Naive thymus-derived CD4-positive, alpha-beta T cell (primary cell): ENCODE results near the gene SPEF2. TPM values are rescaled to one million over a fixed set of nuclear protein-coding genes. Genes with fewer than 3 reads are reported as not detected.

Source experiments
- ATAC-seq: fragments of 150-1000 bp; cut with Tn5 transposase; 2 replicates; pipeline ENCODE4 v1.10.0; 2021; ENCODE audit warnings: mild to moderate bottlenecking, moderate library complexity
- CTCF ChIA-PET: fragments of 350-600 bp; sonication (Branson Sonifier 250); formaldehyde crosslinking; loops from one replicate; lab custom pipeline; 2021; ENCODE audit warnings: antibody characterized with exemption; lab: Charles Lee
- POLR2A ChIA-PET: fragments of 350-600 bp; sonication (Branson Sonifier 250); formaldehyde crosslinking; loops from one replicate; lab custom pipeline; 2021; ENCODE audit warnings: antibody characterized with exemption, inconsistent platforms; lab: Charles Lee
- DNase-seq, 9 donors: peaks; one replicate each; pipeline versions ENCODE4 v3.0.0 to v3.0.0-alpha.2; 2020 to 2022; ENCODE audit warnings: mixed read lengths in 1 of 9
- H3K27ac ChIP-seq: one replicate; pipeline ENCODE4 v1.7.0; 2013; ENCODE audit warnings: mild to moderate bottlenecking, low read depth, low read length, moderate library complexity
- H3K27me3 ChIP-seq, 2 donors: one replicate each; pipeline ENCODE4 v1.7.0; 2013; ENCODE audit warnings: low read length in 2 of 2, mild to moderate bottlenecking in 2 of 2, moderate library complexity in 2 of 2; ENCODE audit not compliant: control insufficient read depth in 2 of 2, insufficient read depth in 2 of 2
- H3K36me3 ChIP-seq, 3 experiments: 1 replicate in 2 of 3; 2 replicates in 1 of 3; pipeline ENCODE4 v1.7.0; 2013; ENCODE audit warnings: low read length in 3 of 3, mild to moderate bottlenecking in 3 of 3, moderate library complexity in 1 of 3; ENCODE audit not compliant: insufficient read depth in 3 of 3, control insufficient read depth in 2 of 3
- H3K4me1 ChIP-seq, 2 donors: one replicate each; pipeline ENCODE4 v1.7.0; 2013; ENCODE audit warnings: low read length in 2 of 2, mild to moderate bottlenecking in 2 of 2, moderate library complexity in 1 of 2; ENCODE audit not compliant: control insufficient read depth in 2 of 2, insufficient read depth in 2 of 2
- H3K4me3 ChIP-seq: 2 replicates; pipeline ENCODE4 v1.7.0; 2013; ENCODE audit warnings: mild to moderate bottlenecking, low read length
- H3K9me3 ChIP-seq, 3 experiments: 1 replicate in 2 of 3; 2 replicates in 1 of 3; pipeline ENCODE4 v1.7.0; 2013; ENCODE audit warnings: low read length in 3 of 3; ENCODE audit not compliant: control insufficient read depth in 2 of 3
- H3K27ac Mint-ChIP-seq, 9 donors: one replicate each; pipeline ENCODE4 v1.8.0; 2020 to 2022; ENCODE audit warnings: mixed read lengths in 9 of 9, mild to moderate bottlenecking in 8 of 9, moderate library complexity in 5 of 9, inconsistent platforms in 2 of 9
- H3K27me3 Mint-ChIP-seq, 5 donors: one replicate each; pipeline ENCODE4 v1.8.0; 2021 to 2022; ENCODE audit warnings: mixed read lengths in 5 of 5, mild to moderate bottlenecking in 1 of 5
- H3K36me3 Mint-ChIP-seq, 5 donors: one replicate each; pipeline ENCODE4 v1.8.0; 2020 to 2022; ENCODE audit warnings: mixed read lengths in 5 of 5, mild to moderate bottlenecking in 3 of 5, inconsistent platforms in 1 of 5
- H3K4me1 Mint-ChIP-seq, 7 donors: one replicate each; pipeline ENCODE4 v1.8.0; 2020 to 2022; ENCODE audit warnings: mixed read lengths in 7 of 7, mild to moderate bottlenecking in 3 of 7, inconsistent platforms in 1 of 7
- H3K4me3 Mint-ChIP-seq, 10 donors: one replicate each; pipeline ENCODE4 v1.8.0; 2020 to 2022; ENCODE audit warnings: mild to moderate bottlenecking in 10 of 10, mixed read lengths in 10 of 10, moderate library complexity in 6 of 10, inconsistent platforms in 2 of 10
- H3K9me3 Mint-ChIP-seq, 11 donors: one replicate each; pipeline ENCODE4 v1.8.0; 2020 to 2022; ENCODE audit warnings: mixed read lengths in 11 of 11, mild to moderate bottlenecking in 4 of 11, inconsistent platforms in 1 of 11, moderate library complexity in 1 of 11
- intact Hi-C, 2 donors: fragments of 100-400 bp; cut with micrococcal nuclease; formaldehyde crosslinking; loops; one replicate each; pipeline ENCODE4 v1.15.1; 2023
- polyA plus RNA-seq, 2 donors: library from polyadenylated mRNA; unstranded; fragments of 300-500 nt; fragmentation: Illumina TruSeq; gene quantifications; one replicate each; pipeline ENCODE4 v1.2.3, GENCODE V29; 2021
- total RNA-seq, 6 experiments: library from RNA in 5 of 6; stranded (reverse) in 5 of 6; gene quantifications; 1 replicate in 5 of 6; 2 replicates in 1 of 6; pipeline ENCODE4 v1.2.3 and lab custom pipeline; 2021 to 2026

Gene SPEF2
- total and polyA plus RNA-seq, 7 experiments from 2014 or later, result 5.5 to 13.5 (median 7.7) TPM

GRCh38 chr5:35647712-35648111 lies 30.0 kb downstream of the SPEF2 start:
- CTCF ChIA-PET, result interaction anchor here (6.9 kb wide), 1 partner anchor 278 kb away, joined by 137 read pairs; no protein-coding TSS in a partner anchor
- H3K9me3 Mint-ChIP-seq, result no peaks in the 10 kb centered on the region
- H3K27me3 Mint-ChIP-seq, result no peaks in the 10 kb centered on the region
- no peaks in the 10 kb centered on the region for H3K27me3 ChIP-seq
- peak overlapping the region in 1 of 9 donors; percentile 33 for H3K27ac Mint-ChIP-seq
- ATAC-seq, result no peak
- H3K36me3 ChIP-seq, result no peaks in the 10 kb centered on the region
- DNase-seq, result no peak
- H3K4me3 ChIP-seq, result no peak overlapping the region
- no peak overlapping the region for H3K27ac ChIP-seq
- H3K4me1 ChIP-seq, result peaks cover 0 to 6% of the 10 kb centered on the region in 2 donors
- H3K36me3 Mint-ChIP-seq, result peaks cover 5 to 33% (median 16%) of the 10 kb centered on the region in 5 donors
- no peak overlapping the region for H3K4me3 Mint-ChIP-seq
- intact Hi-C loops, result no loop called here
- H3K4me1 Mint-ChIP-seq, result peaks cover 0 to 11% (median 7%) of the 10 kb centered on the region in 7 donors
- H3K9me3 ChIP-seq, result no peaks in the 10 kb centered on the region
- POLR2A ChIA-PET, result no interaction called here

DNA sequence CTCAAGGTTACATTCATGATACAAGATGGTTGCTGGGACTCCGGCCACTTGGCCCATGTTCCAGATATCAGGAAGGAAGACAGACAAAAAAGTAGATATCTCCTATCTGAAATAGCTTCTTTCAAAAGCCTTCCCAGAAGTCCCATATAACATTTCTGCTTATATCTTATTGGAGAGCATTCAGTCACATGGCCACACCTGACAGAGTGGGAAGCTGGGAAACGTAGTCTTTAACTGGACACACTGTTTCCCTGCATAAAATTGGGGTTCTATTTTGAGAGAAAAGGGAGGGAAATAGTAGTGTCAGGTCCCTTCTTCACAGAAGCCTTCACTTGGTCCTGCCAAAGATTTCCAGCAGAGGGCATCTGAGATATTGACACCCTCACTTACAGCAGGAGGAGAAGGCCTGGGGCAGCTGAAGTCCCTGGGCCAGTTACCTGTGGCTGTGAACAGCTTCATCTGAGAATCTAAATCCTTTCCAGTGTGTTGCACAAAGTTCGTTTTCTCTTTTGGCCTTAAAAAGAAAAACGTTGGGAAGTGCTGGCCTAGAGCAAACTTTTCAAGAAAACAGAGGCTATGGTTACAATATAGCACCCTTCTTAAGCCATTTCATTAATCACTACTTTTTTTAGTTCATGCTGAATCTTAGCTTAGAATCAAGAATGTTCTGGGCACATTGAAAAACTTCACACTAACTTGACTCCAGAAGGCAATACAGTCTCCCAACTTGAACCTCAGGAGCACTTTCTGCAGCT lies 33.5 kb downstream of the SPEF2 start:
- ATAC-seq, result peak; percentile 82
- Histone ChIP-seq H3K36me3 (no peaks in the 10 kb centered on the region), H3K27ac (no peak overlapping the region), H3K27me3 (no peaks in the 10 kb centered on the region), H3K4me3 (no peak overlapping the region), H3K4me1 (peaks cover 0 to 6% of the 10 kb centered on the region in 2 donors), H3K9me3 (no peaks in the 10 kb centered on the region)
- POLR2A ChIA-PET, result interaction anchor here (0.6 to 2.9 kb wide), 12 partner anchors 14 to 275 kb away, joined by 3 to 11 read pairs (median 4); no protein-coding TSS in a partner anchor
- CTCF ChIA-PET, result interaction anchor here (0.6 to 6.9 kb wide), 29 partner anchors 8 to 1026 kb away, joined by 3 to 137 read pairs (median 4); partner anchors contain the start of gene IL7R
- Mint-ChIP-seq H3K4me1 (peaks cover 0 to 16% (median 11%) of the 10 kb centered on the region in 7 donors), H3K4me3 (no peak overlapping the region), H3K27ac (peak overlapping the region in 5 of 9 donors; percentile 2 to 74 (median 42)), H3K36me3 (peaks cover 0 to 18% (median 4%) of the 10 kb centered on the region in 5 donors), H3K9me3 (no peaks in the 10 kb centered on the region), H3K27me3 (no peaks in the 10 kb centered on the region)
- DNase-seq, result peak; percentile 10 to 71 (median 64)
- intact Hi-C loops, result loop anchor here (1.0 to 5.0 kb wide), 11 partner anchors 22 to 564 kb away; partner anchors contain the start of gene SPEF2 (in 2 of the 2)

GRCh38 chr5:35656721-35657120 lies 39.1 kb downstream of the SPEF2 start:
- no peaks in the 10 kb centered on the region for H3K36me3 ChIP-seq
- peaks cover 7 to 34% (median 19%) of the 10 kb centered on the region in 7 donors for H3K4me1 Mint-ChIP-seq
- intact Hi-C loops, result loop anchor here in 1 of 2 donors (2.0 kb wide), 1 partner anchor 14 kb away; no protein-coding TSS in a partner anchor
- no peak for DNase-seq
- POLR2A ChIA-PET, result interaction anchor here (0.6 kb wide), 1 partner anchor 267 kb away, joined by 4 read pairs; no protein-coding TSS in a partner anchor
- H3K36me3 Mint-ChIP-seq, result peaks cover 0 to 14% (median 7%) of the 10 kb centered on the region in 5 donors
- no peak for ATAC-seq
- H3K27me3 ChIP-seq, result no peaks in the 10 kb centered on the region
- peak overlapping the region in 2 of 9 donors; percentile 16 to 45 for H3K27ac Mint-ChIP-seq
- no peaks in the 10 kb centered on the region for H3K9me3 ChIP-seq
- H3K4me3 Mint-ChIP-seq, result no peak overlapping the region
- H3K27ac ChIP-seq, result no peak overlapping the region
- H3K4me3 ChIP-seq, result no peak overlapping the region
- H3K27me3 Mint-ChIP-seq, result no peaks in the 10 kb centered on the region
- CTCF ChIA-PET, result interaction anchor here (1.3 to 7.2 kb wide), 3 partner anchors 198 to 269 kb away, joined by 4 to 78 read pairs (median 4); no protein-coding TSS in a partner anchor
- H3K4me1 ChIP-seq, result peaks cover 0 to 5% of the 10 kb centered on the region in 2 donors
- peaks cover 0 to 2% (median 0%) of the 10 kb centered on the region in 11 donors for H3K9me3 Mint-ChIP-seq

DNA sequence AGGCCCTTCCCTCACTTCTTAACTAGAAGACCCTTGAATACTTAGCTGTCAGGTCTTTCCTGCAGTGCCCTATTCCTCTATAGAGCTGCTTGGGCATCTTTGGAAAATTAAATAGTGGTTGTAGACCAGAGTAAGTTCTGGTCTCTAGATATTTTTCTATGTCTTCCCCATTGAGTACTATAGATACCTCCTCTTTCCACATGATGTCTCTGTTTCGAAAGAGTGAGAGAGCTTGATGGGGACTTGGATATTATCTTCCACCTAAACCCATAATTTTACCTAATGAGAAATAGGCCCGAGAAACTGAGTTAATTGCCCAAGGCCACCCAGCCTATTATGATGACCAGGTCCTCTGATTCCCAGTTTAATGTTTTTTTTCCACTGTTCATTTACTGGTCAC lies 40.2 kb downstream of the SPEF2 start:
- ChIA-PET POLR2A (interaction anchor here (0.7 to 2.3 kb wide), 14 partner anchors 11 to 224 kb away, joined by 3 to 10 read pairs (median 4); no protein-coding TSS in a partner anchor), CTCF (interaction anchor here (0.6 to 7.2 kb wide), 15 partner anchors 7 to 268 kb away, joined by 3 to 78 read pairs (median 4); partner anchors contain the start of gene SPEF2)
- DNase-seq, result peak in 5 of 9 donors; percentile 18 to 47 (median 42)
- Histone ChIP-seq H3K4me1 (peaks cover 0 to 5% of the 10 kb centered on the region in 2 donors), H3K27me3 (no peaks in the 10 kb centered on the region), H3K27ac (no peak overlapping the region), H3K9me3 (no peaks in the 10 kb centered on the region), H3K4me3 (no peak overlapping the region), H3K36me3 (no peaks in the 10 kb centered on the region)
- peak overlapping the region in 8 of 9 donors; percentile 7 to 84 (median 46) for H3K27ac Mint-ChIP-seq
- ATAC-seq, result peak; percentile 60
- H3K9me3 Mint-ChIP-seq, result peaks cover 0 to 12% (median 10%) of the 10 kb centered on the region in 11 donors
- H3K36me3 Mint-ChIP-seq, result peaks cover 6 to 24% (median 18%) of the 10 kb centered on the region in 5 donors
- peaks cover 7 to 34% (median 23%) of the 10 kb centered on the region in 7 donors for H3K4me1 Mint-ChIP-seq
- intact Hi-C loops, result loop anchor here (1.0 to 2.0 kb wide), 5 partner anchors 13 to 267 kb away; no protein-coding TSS in a partner anchor
- H3K4me3 Mint-ChIP-seq, result peak overlapping the region in 8 of 10 donors; percentile 11 to 58 (median 33)
- H3K27me3 Mint-ChIP-seq, result no peaks in the 10 kb centered on the region

DNA sequence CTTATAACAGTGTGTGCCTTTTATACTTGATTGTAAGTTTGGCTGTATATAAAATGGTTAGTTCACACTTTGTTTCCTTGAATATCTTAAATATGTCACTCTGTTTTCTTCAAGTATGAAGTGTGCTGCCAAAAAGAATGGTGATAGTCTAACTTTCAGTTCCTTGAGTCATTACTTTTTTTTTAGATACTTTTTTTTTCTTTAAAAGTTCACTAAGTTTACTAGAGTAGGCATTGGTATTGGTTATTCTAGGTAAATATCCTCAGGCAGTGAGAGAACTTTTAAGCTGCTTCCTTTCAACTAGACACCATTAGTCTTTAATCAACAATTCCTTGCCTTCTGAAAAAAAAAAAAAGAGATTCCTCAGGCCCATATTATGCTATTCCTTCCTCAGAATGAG lies 41.9 kb downstream of the SPEF2 start:
- CTCF ChIA-PET, result interaction anchor here (0.6 to 7.2 kb wide), 9 partner anchors 8 to 266 kb away, joined by 3 to 78 read pairs (median 5); no protein-coding TSS in a partner anchor
- Mint-ChIP-seq H3K4me3 (peak overlapping the region in 6 of 10 donors; percentile 5 to 50 (median 15)), H3K9me3 (peaks cover 0 to 23% (median 13%) of the 10 kb centered on the region in 11 donors), H3K27me3 (no peaks in the 10 kb centered on the region), H3K27ac (peak overlapping the region in 7 of 9 donors; percentile 2 to 88 (median 45)), H3K4me1 (peaks cover 12 to 45% (median 28%) of the 10 kb centered on the region in 7 donors), H3K36me3 (peaks cover 16 to 39% (median 26%) of the 10 kb centered on the region in 5 donors)
- no peaks in the 10 kb centered on the region for H3K36me3 ChIP-seq
- no peaks in the 10 kb centered on the region for H3K27me3 ChIP-seq
- peaks cover 0 to 6% of the 10 kb centered on the region in 2 donors for H3K4me1 ChIP-seq
- ATAC-seq (no peak), DNase-seq (no peak)
- no peak overlapping the region for H3K4me3 ChIP-seq
- H3K9me3 ChIP-seq, result no peaks in the 10 kb centered on the region
- intact Hi-C loops, result loop anchor here in 1 of 2 donors (2.0 kb wide), 1 partner anchor 195 kb away; no protein-coding TSS in a partner anchor
- H3K27ac ChIP-seq, result no peak overlapping the region
- POLR2A ChIA-PET, result interaction anchor here (0.7 to 2.3 kb wide), 8 partner anchors 10 to 212 kb away, joined by 3 to 10 read pairs (median 7); no protein-coding TSS in a partner anchor

GRCh38 chr5:35660451-35660850 lies 42.8 kb downstream of the SPEF2 start:
- Mint-ChIP-seq H3K27ac (peak overlapping the region in 4 of 9 donors; percentile 13 to 75 (median 44)), H3K4me1 (peaks cover 19 to 51% (median 36%) of the 10 kb centered on the region in 7 donors), H3K9me3 (peaks cover 0 to 23% (median 13%) of the 10 kb centered on the region in 11 donors), H3K27me3 (no peaks in the 10 kb centered on the region), H3K36me3 (peaks cover 16 to 45% (median 26%) of the 10 kb centered on the region in 5 donors), H3K4me3 (no peak overlapping the region)
- Histone ChIP-seq H3K27ac (no peak overlapping the region), H3K36me3 (no peaks in the 10 kb centered on the region), H3K9me3 (no peaks in the 10 kb centered on the region), H3K4me3 (no peak overlapping the region), H3K4me1 (peaks cover 0 to 15% of the 10 kb centered on the region in 2 donors), H3K27me3 (no peaks in the 10 kb centered on the region)
- ChIA-PET POLR2A (interaction anchor here (0.9 to 1.9 kb wide), 8 partner anchors 9 to 200 kb away, joined by 4 to 7 read pairs (median 5); no protein-coding TSS in a partner anchor), CTCF (interaction anchor here (1.0 to 7.2 kb wide), 3 partner anchors 9 to 265 kb away, joined by 4 to 78 read pairs (median 8); no protein-coding TSS in a partner anchor)
- ATAC-seq (no peak), DNase-seq (no peak)
- intact Hi-C loops, result no loop called here
